ENCODE measurements around the gene RNF166.

Gene RNF166

GRCh38 chr16:88731699-88732098 lies 25.5 kb upstream of the RNF166 start:
- Histone ChIP-seq H3K4me1 (ENCODE audit: control insufficient read depth, insufficient read depth, low read length) (peaks cover 2% of the 10 kb centered on the region), H3K9me3 (ENCODE audit: control insufficient read depth in 2 of 2, low read length in 2 of 2) (no peaks in the 10 kb centered on the region), H3K9ac (ENCODE audit: low read length in 2 of 2) (no peak overlapping the region), H3K27ac (ENCODE audit: low read length) (no peak overlapping the region), H3K4me3 (ENCODE audit: low read length in 2 of 2) (no peak overlapping the region), H3K36me3 (ENCODE audit: control insufficient read depth in 2 of 2, insufficient read depth in 2 of 2, low read length in 2 of 2) (peaks cover 31 to 39% of the 10 kb centered on the region in 2 donors), H3K27me3 (ENCODE audit: control insufficient read depth in 1 of 2, insufficient read depth in 2 of 2, low read length in 2 of 2) (no peaks in the 10 kb centered on the region)

DNA sequence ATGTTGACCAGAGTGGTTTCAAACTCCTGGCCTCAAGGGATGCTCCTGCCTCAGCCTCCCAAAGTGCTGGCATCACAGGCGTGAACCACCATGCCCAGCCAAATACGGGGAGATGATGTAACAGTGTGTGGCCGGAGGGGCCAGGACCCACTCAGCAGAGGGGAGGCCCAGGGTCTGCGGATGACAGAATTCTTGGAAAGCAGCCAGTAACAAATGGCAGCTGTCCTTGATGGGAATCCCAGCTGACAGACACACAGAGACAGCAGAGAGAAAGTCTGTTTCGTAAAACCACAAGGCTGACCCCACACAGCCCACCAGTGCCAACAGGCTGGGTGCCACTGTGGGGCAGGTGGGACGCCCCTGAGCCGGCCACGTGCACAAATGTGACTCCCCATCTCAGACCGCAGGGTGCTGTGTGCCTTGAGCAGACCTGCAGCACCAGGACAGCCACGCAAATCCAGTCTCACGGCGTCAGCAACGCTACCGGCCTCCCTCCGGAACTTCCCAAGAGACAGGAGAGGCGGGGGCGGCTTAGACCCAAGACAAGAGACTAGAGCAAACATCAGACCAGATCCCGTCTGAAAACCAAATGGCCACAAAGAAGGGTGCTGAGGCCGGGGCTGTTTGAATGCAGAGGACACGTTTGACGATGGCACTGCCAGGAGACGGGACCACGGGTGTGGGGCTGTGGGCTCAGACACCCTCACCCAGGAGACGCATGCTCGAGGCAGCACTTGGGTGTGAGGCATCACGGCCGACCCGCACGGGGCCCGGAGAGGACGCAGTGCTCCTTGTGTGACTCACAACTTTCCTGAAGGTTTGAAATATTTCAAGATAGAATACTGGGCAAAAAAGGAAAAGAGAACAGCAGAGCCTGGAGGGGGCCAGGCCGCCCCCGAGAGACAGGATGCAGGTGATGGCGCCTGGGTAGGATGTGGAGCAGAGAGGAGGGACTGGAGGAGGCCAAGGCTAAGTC lies 24.7 kb upstream of the RNF166 start:
- Histone ChIP-seq H3K9ac (ENCODE audit: low read length in 2 of 2) (no peak overlapping the region), H3K27ac (ENCODE audit: low read length) (no peak overlapping the region), H3K27me3 (ENCODE audit: control insufficient read depth in 1 of 2, insufficient read depth in 2 of 2, low read length in 2 of 2) (no peaks in the 10 kb centered on the region), H3K36me3 (ENCODE audit: control insufficient read depth in 2 of 2, insufficient read depth in 2 of 2, low read length in 2 of 2) (peaks cover 35 to 43% of the 10 kb centered on the region in 2 donors), H3K9me3 (ENCODE audit: control insufficient read depth in 2 of 2, low read length in 2 of 2) (no peaks in the 10 kb centered on the region), H3K4me3 (ENCODE audit: low read length in 2 of 2) (no peak overlapping the region), H3K4me1 (ENCODE audit: control insufficient read depth, insufficient read depth, low read length) (peaks cover 2% of the 10 kb centered on the region)

DNA sequence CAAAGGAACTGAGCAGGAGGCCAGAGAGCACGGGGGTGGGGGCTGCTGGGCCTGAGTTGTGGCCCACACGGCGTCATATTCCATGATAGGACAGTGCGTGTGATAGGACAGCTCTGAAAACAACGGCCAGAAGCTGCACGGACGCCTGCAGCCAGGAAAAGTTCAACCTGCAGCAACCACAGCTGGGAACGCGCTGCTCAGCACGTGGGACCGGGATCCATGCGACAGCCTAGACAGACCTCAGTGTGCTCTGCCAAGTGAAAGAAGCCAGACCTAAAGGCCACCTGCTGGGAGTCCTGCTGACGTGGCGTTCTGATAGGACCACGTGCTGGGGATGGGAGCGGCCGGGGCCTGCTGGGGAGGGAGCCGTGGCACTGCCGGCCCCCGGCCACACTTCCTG lies 21.7 kb upstream of the RNF166 start:
- Histone ChIP-seq H3K4me1 (ENCODE audit: control insufficient read depth, insufficient read depth, low read length) (peaks cover 2% of the 10 kb centered on the region), H3K9ac (ENCODE audit: low read length in 2 of 2) (no peak overlapping the region), H3K27me3 (ENCODE audit: control insufficient read depth in 1 of 2, insufficient read depth in 2 of 2, low read length in 2 of 2) (no peaks in the 10 kb centered on the region), H3K9me3 (ENCODE audit: control insufficient read depth in 2 of 2, low read length in 2 of 2) (no peaks in the 10 kb centered on the region), H3K36me3 (ENCODE audit: control insufficient read depth in 2 of 2, insufficient read depth in 2 of 2, low read length in 2 of 2) (peaks cover 38 to 39% of the 10 kb centered on the region in 2 donors), H3K4me3 (ENCODE audit: low read length in 2 of 2) (no peak overlapping the region), H3K27ac (ENCODE audit: low read length) (no peak overlapping the region)

DNA sequence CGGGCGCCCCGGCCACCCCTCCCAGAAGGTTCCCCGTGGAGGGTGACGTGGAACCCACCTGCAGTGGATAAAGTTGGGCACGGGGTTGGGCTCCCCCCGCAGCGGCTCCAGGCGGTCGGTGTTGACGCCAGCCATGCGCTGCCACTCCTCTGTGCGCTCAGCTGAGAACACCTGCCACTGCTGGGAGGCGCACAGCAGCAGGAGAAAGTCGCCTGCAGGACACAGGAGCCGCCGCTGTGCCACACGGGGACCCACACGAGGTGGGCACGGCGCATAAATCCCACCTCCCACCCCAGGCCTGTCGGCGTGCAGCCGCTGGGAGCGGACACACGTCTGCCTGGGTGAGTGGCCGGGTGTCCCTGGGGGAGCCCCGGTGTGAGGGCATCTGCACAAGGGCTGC lies 20.8 kb upstream of the RNF166 start:
- Histone ChIP-seq H3K27ac (ENCODE audit: low read length) (no peak overlapping the region), H3K36me3 (ENCODE audit: control insufficient read depth in 2 of 2, insufficient read depth in 2 of 2, low read length in 2 of 2) (peaks cover 43 to 47% of the 10 kb centered on the region in 2 donors), H3K4me1 (ENCODE audit: control insufficient read depth, insufficient read depth, low read length) (no peaks in the 10 kb centered on the region)

DNA sequence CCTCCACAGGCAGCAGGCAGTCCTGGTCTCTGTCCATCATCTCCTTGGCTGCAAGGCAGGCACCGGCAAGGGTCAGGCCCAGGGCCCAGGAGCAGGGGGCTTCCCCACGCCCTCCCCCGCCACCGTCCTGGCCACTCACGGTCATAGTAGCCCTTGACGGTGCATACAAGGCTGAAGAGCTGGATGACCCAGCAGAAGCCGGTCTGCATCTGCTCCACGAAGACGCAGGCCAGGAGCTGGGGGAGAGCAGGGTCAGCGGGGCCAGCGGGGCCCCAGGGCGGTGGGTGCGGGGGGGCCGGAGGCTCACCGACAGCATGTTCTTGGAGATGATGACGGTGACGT lies 20.2 kb upstream of the RNF166 start:
- Histone ChIP-seq H3K36me3 (ENCODE audit: control insufficient read depth in 2 of 2, insufficient read depth in 2 of 2, low read length in 2 of 2) (peaks cover 49% of the 10 kb centered on the region in 2 donors), H3K9me3 (ENCODE audit: control insufficient read depth in 2 of 2, low read length in 2 of 2) (no peaks in the 10 kb centered on the region), H3K4me3 (ENCODE audit: low read length in 2 of 2) (no peak overlapping the region), H3K4me1 (ENCODE audit: control insufficient read depth, insufficient read depth, low read length) (no peaks in the 10 kb centered on the region), H3K9ac (ENCODE audit: low read length in 2 of 2) (no peak overlapping the region), H3K27me3 (ENCODE audit: control insufficient read depth in 1 of 2, insufficient read depth in 2 of 2, low read length in 2 of 2) (no peaks in the 10 kb centered on the region), H3K27ac (ENCODE audit: low read length) (no peak overlapping the region)

More for the DNA sequence above, 20.8 kb upstream of the RNF166 start:
- Histone ChIP-seq H3K9ac (ENCODE audit: low read length in 2 of 2) (no peak overlapping the region), H3K27me3 (ENCODE audit: control insufficient read depth in 1 of 2, insufficient read depth in 2 of 2, low read length in 2 of 2) (no peaks in the 10 kb centered on the region), H3K9me3 (ENCODE audit: control insufficient read depth in 2 of 2, low read length in 2 of 2) (no peaks in the 10 kb centered on the region), H3K4me3 (ENCODE audit: low read length in 2 of 2) (no peak overlapping the region)

- Histone ChIP-seq H3K9me3 (ENCODE audit: control insufficient read depth in 2 of 2, low read length in 2 of 2) (no peaks in the 10 kb centered on the region), H3K27me3 (ENCODE audit: control insufficient read depth in 1 of 2, insufficient read depth in 2 of 2, low read length in 2 of 2) (no peaks in the 10 kb centered on the region), H3K4me1 (ENCODE audit: control insufficient read depth, insufficient read depth, low read length) (no peaks in the 10 kb centered on the region), H3K27ac (ENCODE audit: low read length) (no peak overlapping the region), H3K4me3 (ENCODE audit: low read length in 2 of 2) (no peak overlapping the region), H3K36me3 (ENCODE audit: control insufficient read depth in 2 of 2, insufficient read depth in 2 of 2, low read length in 2 of 2) (peaks cover 49 to 51% of the 10 kb centered on the region in 2 donors), H3K9ac (ENCODE audit: low read length in 2 of 2) (no peak overlapping the region)
Measured at GRCh38 chr16:88725609-88726407, 19.6 kb upstream of the RNF166 start.

DNA sequence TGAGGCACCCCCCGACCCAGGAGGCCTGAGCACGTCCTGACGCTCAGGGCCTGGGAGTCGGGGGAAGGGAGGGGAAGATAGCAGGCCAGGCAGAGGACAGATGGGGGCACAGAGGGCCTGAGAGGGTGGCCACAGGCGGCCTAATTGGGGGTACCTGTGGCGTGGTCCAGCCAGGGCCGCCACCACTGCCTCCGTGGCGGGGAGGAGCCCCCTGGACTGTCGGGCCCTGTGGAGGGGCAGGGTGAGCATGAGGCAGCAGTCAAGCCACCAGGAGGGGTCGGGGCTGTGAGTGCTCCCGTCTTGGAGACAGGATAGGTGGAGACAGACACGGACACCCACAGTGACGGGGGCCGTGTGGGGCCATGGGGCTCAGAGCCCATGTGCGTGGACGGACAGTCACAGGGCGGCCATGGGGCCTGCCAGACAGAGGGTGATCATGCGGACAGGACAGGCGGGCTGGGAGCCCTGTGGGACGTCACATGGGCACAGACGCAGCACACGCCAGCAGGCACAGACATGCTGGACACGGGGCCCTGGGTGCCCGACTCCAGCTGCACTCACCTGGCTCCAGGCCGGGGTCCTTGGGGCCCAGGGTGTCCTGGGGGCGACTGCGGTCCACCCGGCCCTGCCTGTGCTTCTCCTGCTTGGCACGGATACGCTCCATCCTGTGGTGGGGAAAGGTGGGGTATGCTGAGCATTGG lies 18.8 kb upstream of the RNF166 start:
- Histone ChIP-seq H3K27me3 (ENCODE audit: control insufficient read depth in 1 of 2, insufficient read depth in 2 of 2, low read length in 2 of 2) (no peaks in the 10 kb centered on the region), H3K9ac (ENCODE audit: low read length in 2 of 2) (no peak overlapping the region), H3K4me3 (ENCODE audit: low read length in 2 of 2) (no peak overlapping the region), H3K36me3 (ENCODE audit: control insufficient read depth in 2 of 2, insufficient read depth in 2 of 2, low read length in 2 of 2) (peaks cover 50 to 51% of the 10 kb centered on the region in 2 donors), H3K9me3 (ENCODE audit: control insufficient read depth in 2 of 2, low read length in 2 of 2) (no peaks in the 10 kb centered on the region), H3K27ac (ENCODE audit: low read length) (no peak overlapping the region), H3K4me1 (ENCODE audit: control insufficient read depth, insufficient read depth, low read length) (no peaks in the 10 kb centered on the region)

DNA sequence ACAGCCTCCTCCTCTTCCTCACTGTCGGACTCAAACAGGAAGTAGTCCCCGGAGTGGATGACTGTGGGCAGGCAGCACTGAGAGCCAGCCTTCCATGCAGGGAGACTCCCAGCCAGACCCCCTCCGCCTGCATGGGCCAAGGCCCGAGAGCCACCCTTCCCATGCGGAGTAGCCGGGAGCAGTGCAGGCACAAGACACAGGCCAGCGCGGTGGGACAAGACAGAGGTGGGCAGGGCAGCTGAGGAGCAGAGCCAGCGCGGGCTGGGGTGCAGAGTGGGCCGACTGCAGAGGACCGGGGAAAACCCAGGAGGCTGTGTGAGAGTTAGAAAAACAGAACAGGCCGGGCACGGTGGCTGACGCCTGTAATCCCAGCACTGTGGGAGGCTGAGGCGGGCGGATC lies 17.7 kb upstream of the RNF166 start:
- no peak overlapping the region for H3K27ac ChIP-seq (ENCODE audit: low read length)
- H3K4me1 ChIP-seq (ENCODE audit: control insufficient read depth, insufficient read depth, low read length), result peaks cover 9% of the 10 kb centered on the region
- no peak overlapping the region for H3K4me3 ChIP-seq (ENCODE audit: low read length in 2 of 2)
- no peak overlapping the region for H3K9ac ChIP-seq (ENCODE audit: low read length in 2 of 2)
- no peaks in the 10 kb centered on the region for H3K9me3 ChIP-seq (ENCODE audit: control insufficient read depth in 2 of 2, low read length in 2 of 2)
- H3K36me3 ChIP-seq (ENCODE audit: control insufficient read depth in 2 of 2, insufficient read depth in 2 of 2, low read length in 2 of 2), result peaks cover 56 to 57% of the 10 kb centered on the region in 2 donors
- no peaks in the 10 kb centered on the region for H3K27me3 ChIP-seq (ENCODE audit: control insufficient read depth in 1 of 2, insufficient read depth in 2 of 2, low read length in 2 of 2)

- H3K27me3 ChIP-seq (ENCODE audit: control insufficient read depth in 1 of 2, insufficient read depth in 2 of 2, low read length in 2 of 2), result no peaks in the 10 kb centered on the region
- peaks cover 9% of the 10 kb centered on the region for H3K4me1 ChIP-seq (ENCODE audit: control insufficient read depth, insufficient read depth, low read length)
- H3K36me3 ChIP-seq (ENCODE audit: control insufficient read depth in 2 of 2, insufficient read depth in 2 of 2, low read length in 2 of 2), result peaks cover 58% of the 10 kb centered on the region in 2 donors
- no peak overlapping the region for H3K4me3 ChIP-seq (ENCODE audit: low read length in 2 of 2)
- no peak overlapping the region for H3K27ac ChIP-seq (ENCODE audit: low read length)
- H3K9ac ChIP-seq (ENCODE audit: low read length in 2 of 2), result no peak overlapping the region
- no peaks in the 10 kb centered on the region for H3K9me3 ChIP-seq (ENCODE audit: control insufficient read depth in 2 of 2, low read length in 2 of 2)
Measured at GRCh38 chr16:88723507-88723887, 17.3 kb upstream of the RNF166 start.

GRCh38 chr16:88722784-88723506 lies 16.7 kb upstream of the RNF166 start:
- peaks cover 57 to 63% of the 10 kb centered on the region in 2 donors for H3K36me3 ChIP-seq (ENCODE audit: control insufficient read depth in 2 of 2, insufficient read depth in 2 of 2, low read length in 2 of 2)
- no peak overlapping the region for H3K27ac ChIP-seq (ENCODE audit: low read length)
- H3K4me3 ChIP-seq (ENCODE audit: low read length in 2 of 2), result no peak overlapping the region
- no peaks in the 10 kb centered on the region for H3K27me3 ChIP-seq (ENCODE audit: control insufficient read depth in 1 of 2, insufficient read depth in 2 of 2, low read length in 2 of 2)
- no peak overlapping the region for H3K9ac ChIP-seq (ENCODE audit: low read length in 2 of 2)
- H3K4me1 ChIP-seq (ENCODE audit: control insufficient read depth, insufficient read depth, low read length), result peaks cover 9% of the 10 kb centered on the region
- no peaks in the 10 kb centered on the region for H3K9me3 ChIP-seq (ENCODE audit: control insufficient read depth in 2 of 2, low read length in 2 of 2)

All from stomach smooth muscle (tissue), 2 donors.